HG02884 (cell line): ENCODE data around the gene PTGIS.

ENCODE experiments used
- ATAC-seq: cut with Tn5 transposase; IDR thresholded peaks from one replicate; pipeline ENCODE4 v1.9.1; 2021; ENCODE audit warnings: mild to moderate bottlenecking, moderate library complexity; ENCODE audit not compliant: unreplicated experiment

PTGIS gene

DNA sequence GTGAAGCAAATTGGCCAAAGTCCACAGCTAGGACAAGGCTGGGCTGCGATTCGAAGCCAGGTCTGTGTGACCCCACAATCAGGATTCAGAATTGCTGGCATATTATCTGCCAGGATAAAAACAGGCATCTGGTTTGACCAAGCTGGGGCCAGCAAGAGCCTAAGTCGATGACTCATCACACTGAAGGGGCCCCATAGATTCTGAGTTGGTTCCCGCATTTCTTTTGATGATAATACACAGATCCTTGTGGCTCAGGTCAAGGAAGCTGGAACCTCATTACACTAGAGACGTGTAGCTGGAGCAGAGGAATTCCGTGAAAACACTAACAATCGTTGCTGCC lies 92.0 kb downstream of the PTGIS start:
- no peak for ATAC-seq

DNA sequence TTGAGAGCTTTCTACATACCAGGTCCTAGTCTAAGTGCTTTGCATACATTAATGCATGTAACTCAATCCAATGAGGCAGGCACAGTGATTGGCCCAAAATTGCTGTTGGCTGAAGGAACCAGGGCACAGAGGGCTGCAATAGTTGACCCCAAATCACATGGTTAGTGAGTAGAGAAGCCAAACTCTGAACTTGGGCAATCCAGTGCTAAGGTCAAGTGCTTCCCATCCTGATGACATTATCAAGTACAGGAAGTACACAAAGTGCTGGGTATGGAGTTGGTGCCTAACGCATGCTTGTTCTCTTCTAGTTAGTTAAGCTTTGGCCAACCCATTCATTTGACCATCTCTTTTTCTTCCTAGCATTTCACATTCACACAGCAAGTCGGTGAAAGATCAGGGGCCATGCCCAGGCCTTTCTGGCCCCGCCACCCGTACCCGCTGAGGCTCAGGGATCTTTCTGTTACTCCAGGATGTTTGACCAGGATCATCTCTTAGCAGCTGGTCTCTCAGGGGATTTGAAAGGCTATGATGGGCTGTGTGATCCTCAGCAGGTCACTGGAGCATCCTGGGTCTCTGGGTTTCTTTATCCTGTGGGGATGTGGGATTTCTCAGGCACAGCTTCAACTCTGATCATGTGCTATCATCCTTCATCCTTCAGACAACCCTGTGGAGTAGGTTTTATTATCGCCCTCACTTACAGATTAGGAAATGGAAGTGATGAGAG lies 92.5 kb downstream of the PTGIS start:
- ATAC-seq, result no peak

- ATAC-seq, result no peak
These were observed 96.5 kb downstream of the PTGIS start for GRCh38 chr20:49471397-49471796.

GRCh38 chr20:49470922-49471321 lies 97.0 kb downstream of the PTGIS start:
- ATAC-seq, result no peak

DNA sequence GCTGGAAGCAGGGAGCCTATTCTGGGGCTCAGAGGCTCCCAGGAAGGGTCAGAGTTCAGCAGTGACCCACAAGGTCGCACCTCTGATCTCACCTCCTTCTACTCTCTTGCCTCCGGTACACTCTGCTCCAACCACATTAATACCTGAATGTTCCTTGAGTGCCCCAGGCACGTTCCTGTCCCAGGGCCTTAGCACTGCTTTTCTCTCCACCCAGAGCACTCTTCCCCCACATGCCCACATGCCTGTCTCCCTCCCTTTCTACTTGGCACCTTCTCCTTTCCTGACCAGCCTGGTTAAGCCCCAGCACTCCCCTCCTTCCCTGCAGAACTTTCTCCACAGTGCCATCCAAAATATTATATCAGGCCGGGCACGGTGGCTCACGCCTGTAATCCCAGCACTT lies 98.9 kb downstream of the PTGIS start:
- no peak for ATAC-seq

- no peak for ATAC-seq
These were observed 99.5 kb downstream of the PTGIS start for GRCh38 chr20:49468412-49468811.

- no peak for ATAC-seq
These were observed 101.6 kb downstream of the PTGIS start for GRCh38 chr20:49466114-49466912.

DNA sequence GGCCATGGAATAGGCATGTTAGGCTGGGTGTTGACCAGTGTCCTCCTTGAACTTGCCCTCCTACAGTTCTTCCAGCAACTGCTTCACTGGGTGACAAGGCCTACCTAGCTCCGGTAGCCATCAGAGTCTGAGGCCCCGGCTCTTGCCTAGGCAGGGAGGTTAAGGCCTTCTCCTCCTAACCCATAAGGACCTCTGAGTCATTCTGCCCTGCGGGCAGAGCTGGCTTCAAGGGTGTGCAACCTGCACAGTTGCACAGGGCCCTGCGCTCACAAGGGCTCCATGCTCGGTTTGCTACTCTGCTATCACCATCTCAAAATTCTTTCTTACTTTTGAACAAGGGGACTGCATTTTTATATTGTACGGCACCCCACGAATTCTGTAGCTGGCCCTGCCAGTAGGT lies 103.4 kb downstream of the PTGIS start:
- ATAC-seq, result no peak

- no peak for ATAC-seq
These were observed 105.3 kb downstream of the PTGIS start for GRCh38 chr20:49462626-49463025.

GRCh38 chr20:49461894-49462620 lies 105.9 kb downstream of the PTGIS start:
- no peak for ATAC-seq

- ATAC-seq, result no peak
These were observed 107.0 kb downstream of the PTGIS start for GRCh38 chr20:49460916-49461315.

GRCh38 chr20:49460131-49460530 lies 107.8 kb downstream of the PTGIS start:
- no peak for ATAC-seq

DNA sequence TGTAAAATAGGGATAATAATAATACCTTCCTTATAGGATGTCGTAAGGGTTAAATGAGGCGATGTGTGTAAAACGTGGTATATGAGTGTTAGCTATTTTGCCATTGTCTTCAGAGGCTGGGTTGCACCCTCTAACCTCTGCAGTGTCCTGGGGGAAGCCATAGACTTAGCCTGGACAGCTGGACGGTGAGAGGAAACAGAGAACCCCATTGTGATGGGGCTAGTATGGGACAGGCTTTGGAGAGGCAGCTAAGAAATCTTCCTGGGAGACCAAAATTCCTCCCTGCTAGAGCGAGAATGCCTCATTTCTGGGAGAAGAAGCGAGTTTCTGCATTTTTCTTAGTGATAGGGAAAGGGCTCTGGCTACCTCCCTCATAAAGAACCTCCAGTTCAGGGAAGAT lies 108.3 kb downstream of the PTGIS start:
- ATAC-seq, result no peak

GRCh38 chr20:49457444-49457843 lies 110.5 kb downstream of the PTGIS start:
- no peak for ATAC-seq

- ATAC-seq, result no peak
These were observed 111.3 kb downstream of the PTGIS start for GRCh38 chr20:49456646-49457045.

DNA sequence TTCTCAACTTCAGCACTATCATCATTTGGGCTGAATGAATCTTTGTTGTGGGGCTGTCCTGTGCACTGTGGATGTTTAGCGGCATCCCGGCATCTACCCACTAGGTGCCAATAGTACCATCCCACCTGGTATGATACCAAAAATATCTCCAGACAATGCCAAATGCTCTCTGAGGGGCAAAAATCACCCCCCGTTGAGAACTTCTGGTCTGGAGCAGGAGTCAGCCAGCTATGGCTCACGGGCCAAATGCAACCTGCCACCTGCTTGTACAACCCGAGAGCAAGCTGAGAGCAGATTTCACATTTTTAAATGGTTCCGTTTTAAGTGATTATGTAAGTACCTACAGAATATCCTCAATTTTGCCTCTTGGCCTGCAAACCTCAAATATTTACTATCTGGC lies 112.2 kb downstream of the PTGIS start:
- no peak for ATAC-seq
